Esophagus squamous epithelium (tissue), 4 donors: ENCODE measurements around the gene EGFR.

Experiments used
- CTCF ChIP-seq, 6 experiments: fragments of 450-650 bp in 4 of 6; fragments of 200-600 bp in 2 of 6; sonication (generic) in 2 of 6; IDR thresholded peaks; one replicate each; pipeline ENCODE4 v1.5.1; 2016 to 2019; ENCODE audit warnings: antibody characterized with exemption in 6 of 6, mild to moderate bottlenecking in 4 of 6, moderate library complexity in 4 of 6
- POLR2A ChIP-seq, 4 donors: fragments of 450-650 bp; IDR thresholded peaks; one replicate each; pipeline ENCODE4 v1.6.1; 2017; ENCODE audit warnings: antibody characterized with exemption in 4 of 4, mild to moderate bottlenecking in 4 of 4, moderate library complexity in 3 of 4

- TF ChIP-seq CTCF (IDR thresholded peaks at IDR 0.05) (no peak), POLR2A (IDR thresholded peaks at IDR 0.05) (no peak)
Observed at GRCh38 chr7:55135462-55135861, 116.6 kb downstream of the EGFR start.
